ENCODE results near the gene TMPRSS3. TPM values are rescaled to one million over a fixed set of nuclear protein-coding genes. Genes with fewer than 3 reads are reported as not detected.

The TMPRSS3 gene
- total RNA-seq, 1 experiment from 2014 or later, result 0.45 TPM

DNA sequence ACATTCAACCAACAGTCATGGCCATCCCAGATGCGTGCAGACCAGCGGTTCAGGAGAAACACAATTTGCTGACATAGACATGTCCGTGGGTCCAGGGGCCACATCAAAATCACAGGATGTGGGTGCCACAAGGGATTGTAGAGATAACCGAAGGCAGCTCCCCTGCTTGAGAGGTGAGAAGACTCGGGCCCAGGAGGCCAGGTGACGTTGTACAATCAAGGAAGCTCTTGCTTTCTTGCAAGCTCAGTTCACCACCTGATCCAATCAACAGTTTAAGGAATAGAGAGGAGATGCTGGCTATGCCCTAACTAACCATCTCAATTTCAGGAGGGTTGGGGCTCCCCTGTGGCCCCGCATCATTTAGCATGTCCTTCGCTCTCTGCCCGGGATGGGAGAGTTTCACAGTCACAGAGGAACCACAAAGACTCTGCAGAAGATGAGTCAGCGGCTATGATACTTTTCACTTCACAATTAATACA lies 27.4 kb upstream of the TMPRSS3 start:
- DNase-seq (ENCODE audit: low read depth in 1 of 2, low spot score in 2 of 2), result no peak
- no peaks in the 10 kb centered on the region for H3K36me3 ChIP-seq
- H3K9me3 ChIP-seq (replicated peaks), result no peaks in the 10 kb centered on the region
- no peak overlapping the region for H3K4me3 ChIP-seq
- H3K4me1 ChIP-seq (replicated peaks), result no peaks in the 10 kb centered on the region
- no peaks in the 10 kb centered on the region for H3K27me3 ChIP-seq (replicated peaks)
- no peak overlapping the region for H3K27ac ChIP-seq

GRCh38 chr21:42421018-42421793 lies 25.4 kb upstream of the TMPRSS3 start:
- no peaks in the 10 kb centered on the region for H3K9me3 ChIP-seq (replicated peaks)
- DNase-seq (ENCODE audit: low read depth in 1 of 2, low spot score in 2 of 2), result no peak

DNA sequence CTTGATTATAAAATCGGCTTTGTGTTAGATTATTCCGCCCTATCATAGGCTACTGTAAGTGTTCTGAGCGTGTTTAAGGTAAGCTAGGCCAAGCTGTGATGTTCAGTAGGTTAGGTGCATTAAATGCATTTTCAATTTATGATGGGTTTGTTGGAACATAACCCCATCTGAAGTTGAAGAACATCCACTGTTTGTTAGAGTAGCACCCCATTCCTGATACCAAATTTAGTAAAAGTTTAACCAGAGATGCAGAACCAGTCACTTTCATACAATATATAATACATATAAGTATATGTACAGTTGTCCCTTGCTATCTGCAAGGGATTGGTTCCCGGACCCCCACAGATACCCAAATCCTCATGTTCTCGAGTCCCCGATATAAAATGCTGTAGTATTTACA lies 24.0 kb upstream of the TMPRSS3 start:
- Histone ChIP-seq H3K4me1 (replicated peaks) (peaks cover 9% of the 10 kb centered on the region), H3K9me3 (replicated peaks) (no peaks in the 10 kb centered on the region), H3K27ac (no peak overlapping the region), H3K4me3 (no peak overlapping the region), H3K27me3 (replicated peaks) (no peaks in the 10 kb centered on the region), H3K36me3 (no peaks in the 10 kb centered on the region)
- DNase-seq (ENCODE audit: low read depth in 1 of 2, low spot score in 2 of 2), result no peak

More at GRCh38 chr21:42421018-42421793, 25.4 kb upstream of the TMPRSS3 start:
- no peaks in the 10 kb centered on the region for H3K36me3 ChIP-seq
- no peaks in the 10 kb centered on the region for H3K27me3 ChIP-seq (replicated peaks)
- no peak overlapping the region for H3K4me3 ChIP-seq
- no peak overlapping the region for H3K27ac ChIP-seq
- no peaks in the 10 kb centered on the region for H3K4me1 ChIP-seq (replicated peaks)

GRCh38 chr21:42418886-42419285 lies 23.0 kb upstream of the TMPRSS3 start:
- Histone ChIP-seq H3K27me3 (replicated peaks) (no peaks in the 10 kb centered on the region), H3K9me3 (replicated peaks) (no peaks in the 10 kb centered on the region), H3K4me1 (replicated peaks) (peaks cover 12% of the 10 kb centered on the region), H3K36me3 (no peaks in the 10 kb centered on the region), H3K27ac (no peak overlapping the region), H3K4me3 (no peak overlapping the region)
- no peak for DNase-seq (ENCODE audit: low read depth in 1 of 2, low spot score in 2 of 2)

DNA sequence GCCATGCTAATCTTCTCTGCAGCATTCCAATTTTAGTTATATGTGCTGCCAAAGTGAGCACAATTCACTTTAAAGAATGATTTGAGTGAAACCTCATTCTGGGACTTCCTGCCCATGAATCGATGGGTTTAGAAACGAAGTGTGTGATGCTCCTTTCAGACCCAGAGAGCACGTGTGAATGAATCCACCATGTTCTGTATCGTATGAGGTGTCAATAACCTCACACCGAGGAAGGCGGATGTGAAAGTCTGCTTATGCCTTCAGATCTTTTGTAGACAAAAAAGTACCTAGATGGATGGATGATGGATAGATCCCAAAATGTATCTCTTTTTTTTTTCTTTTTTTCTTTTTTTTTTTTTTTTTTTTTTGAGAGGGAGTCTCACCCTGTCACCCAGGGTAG lies 21.7 kb upstream of the TMPRSS3 start:
- Histone ChIP-seq H3K4me3 (no peak overlapping the region), H3K27me3 (replicated peaks) (no peaks in the 10 kb centered on the region), H3K36me3 (no peaks in the 10 kb centered on the region), H3K4me1 (replicated peaks) (peaks cover 12% of the 10 kb centered on the region), H3K9me3 (replicated peaks) (no peaks in the 10 kb centered on the region), H3K27ac (no peak overlapping the region)
- no peak for DNase-seq (ENCODE audit: low read depth in 1 of 2, low spot score in 2 of 2)

DNA sequence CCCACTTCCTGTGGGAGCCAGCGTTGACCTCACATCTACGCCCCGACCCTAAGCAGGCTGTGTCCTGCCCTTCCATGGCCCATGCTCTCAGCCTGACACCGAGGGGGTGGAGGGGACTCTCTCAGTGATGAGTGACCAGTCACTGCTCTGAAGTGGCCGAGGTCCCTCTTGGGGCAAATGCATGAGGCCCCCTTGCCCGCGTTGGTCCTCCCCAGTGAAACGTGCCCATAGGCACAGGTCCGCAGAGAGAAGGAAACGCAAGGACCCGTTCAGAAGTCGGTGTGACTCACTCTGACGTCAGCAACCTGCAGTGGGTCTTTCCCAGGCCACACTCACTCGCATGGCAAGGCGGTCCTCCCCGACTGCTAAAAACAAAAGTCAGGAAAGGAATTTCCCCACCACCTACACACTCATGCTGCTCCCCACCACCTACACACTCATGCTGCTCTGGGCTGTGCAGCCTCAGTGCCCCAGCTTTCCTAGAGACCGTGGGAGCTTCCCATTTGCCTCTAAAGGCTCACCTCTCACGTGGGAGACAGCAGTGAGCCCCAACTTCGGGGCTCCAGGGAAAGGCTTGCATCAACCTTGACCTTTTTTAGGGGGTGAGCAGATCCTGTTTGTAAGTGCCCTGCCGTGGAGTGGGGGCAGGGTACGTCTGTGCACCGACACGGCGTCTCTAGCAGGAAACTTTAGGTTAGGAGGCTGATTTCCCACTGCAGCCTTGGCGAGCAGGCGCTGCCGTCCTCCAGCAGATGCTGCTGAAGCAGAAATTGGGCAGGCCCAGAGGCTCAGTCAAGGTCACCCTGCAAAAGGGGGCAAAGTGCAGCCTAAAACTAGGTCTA lies 19.3 kb upstream of the TMPRSS3 start:
- no peak overlapping the region for H3K4me3 ChIP-seq
- H3K4me1 ChIP-seq (replicated peaks), result peaks cover 20% of the 10 kb centered on the region
- no peaks in the 10 kb centered on the region for H3K27me3 ChIP-seq (replicated peaks)
- H3K27ac ChIP-seq, result no peak overlapping the region
- 0 out of 2 replicates have a peak, but pooled peaks cover 2% of the 10 kb centered on the region for H3K9me3 ChIP-seq (replicated peaks)
- H3K36me3 ChIP-seq, result no peaks in the 10 kb centered on the region
- DNase-seq (ENCODE audit: low read depth in 1 of 2, low spot score in 2 of 2), result peak; percentile 75 to 92

GRCh38 chr21:42414553-42414927 lies 18.7 kb upstream of the TMPRSS3 start:
- H3K27ac ChIP-seq, result no peak overlapping the region
- 0 out of 2 replicates have a peak, but pooled peaks cover 2% of the 10 kb centered on the region for H3K9me3 ChIP-seq (replicated peaks)
- DNase-seq (ENCODE audit: low read depth in 1 of 2, low spot score in 2 of 2), result no peak
- no peaks in the 10 kb centered on the region for H3K36me3 ChIP-seq
- peaks cover 20% of the 10 kb centered on the region for H3K4me1 ChIP-seq (replicated peaks)
- H3K4me3 ChIP-seq, result no peak overlapping the region
- no peaks in the 10 kb centered on the region for H3K27me3 ChIP-seq (replicated peaks)

DNA sequence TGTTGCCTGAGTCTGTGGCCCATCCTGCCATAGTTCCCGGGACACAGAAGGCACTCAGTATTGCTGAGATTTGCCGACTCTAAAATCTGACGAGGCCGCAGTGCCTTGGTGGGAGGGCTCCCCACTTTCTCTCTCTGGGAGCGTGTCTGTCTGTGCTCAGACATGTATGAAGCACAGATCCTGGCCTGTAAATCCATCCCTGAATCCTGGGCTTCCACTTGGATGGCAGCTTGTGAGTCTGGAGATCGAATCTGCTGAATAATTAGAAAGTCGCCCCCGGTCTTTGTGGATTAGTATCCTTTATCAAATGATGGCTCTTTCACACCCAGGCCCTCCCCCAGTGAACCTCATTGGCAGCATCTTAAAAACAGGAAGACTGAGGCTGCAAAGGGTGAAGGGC lies 18.2 kb upstream of the TMPRSS3 start:
- Histone ChIP-seq H3K4me3 (no peak overlapping the region), H3K36me3 (no peaks in the 10 kb centered on the region), H3K4me1 (replicated peaks) (peaks cover 20% of the 10 kb centered on the region), H3K27me3 (replicated peaks) (no peaks in the 10 kb centered on the region), H3K9me3 (replicated peaks) (0 out of 2 replicates have a peak, but pooled peaks cover 2% of the 10 kb centered on the region), H3K27ac (no peak overlapping the region)
- DNase-seq (ENCODE audit: low read depth in 1 of 2, low spot score in 2 of 2), result no peak

- no peak for DNase-seq (ENCODE audit: low read depth in 1 of 2, low spot score in 2 of 2)
- H3K9me3 ChIP-seq (replicated peaks), result 0 out of 2 replicates have a peak, but pooled peaks cover 2% of the 10 kb centered on the region
- H3K4me3 ChIP-seq, result no peak overlapping the region
- H3K4me1 ChIP-seq (replicated peaks), result peaks cover 20% of the 10 kb centered on the region
- no peaks in the 10 kb centered on the region for H3K27me3 ChIP-seq (replicated peaks)
- H3K36me3 ChIP-seq, result no peaks in the 10 kb centered on the region
- no peak overlapping the region for H3K27ac ChIP-seq
Measured at GRCh38 chr21:42413500-42413899, 17.6 kb upstream of the TMPRSS3 start.

DNA sequence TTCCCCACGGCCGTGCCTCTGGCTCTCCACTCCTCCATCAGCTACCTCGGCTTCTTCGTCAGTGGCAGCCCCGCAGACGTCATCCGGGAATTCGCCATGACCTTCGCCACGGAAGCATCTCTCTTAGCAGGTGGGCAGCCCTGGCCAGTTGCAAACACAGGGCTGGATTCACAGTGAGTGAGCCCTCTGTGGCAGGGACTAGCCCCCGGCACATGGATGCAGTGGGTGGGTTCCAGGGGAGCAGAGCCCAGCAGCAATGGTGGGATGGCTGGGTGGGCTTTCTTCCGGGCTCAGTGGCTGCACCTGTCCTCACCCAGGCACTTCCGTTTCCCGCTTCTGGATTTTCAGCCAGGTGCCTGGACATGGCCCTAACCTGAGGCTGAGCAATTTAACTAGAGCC lies 17.2 kb upstream of the TMPRSS3 start:
- Histone ChIP-seq H3K27me3 (replicated peaks) (no peaks in the 10 kb centered on the region), H3K27ac (no peak overlapping the region), H3K4me3 (no peak overlapping the region), H3K9me3 (replicated peaks) (0 out of 2 replicates have a peak, but pooled peaks cover 2% of the 10 kb centered on the region), H3K36me3 (no peaks in the 10 kb centered on the region), H3K4me1 (replicated peaks) (peaks cover 20% of the 10 kb centered on the region)
- DNase-seq (ENCODE audit: low read depth in 1 of 2, low spot score in 2 of 2), result no peak

- no peak for DNase-seq (ENCODE audit: low read depth in 1 of 2, low spot score in 2 of 2)
- Histone ChIP-seq H3K27me3 (replicated peaks) (no peaks in the 10 kb centered on the region), H3K27ac (no peak overlapping the region), H3K36me3 (no peaks in the 10 kb centered on the region), H3K9me3 (replicated peaks) (0 out of 2 replicates have a peak, but pooled peaks cover 2% of the 10 kb centered on the region), H3K4me1 (replicated peaks) (peaks cover 20% of the 10 kb centered on the region), H3K4me3 (no peak overlapping the region)
Measured at GRCh38 chr21:42412636-42412933, 16.7 kb upstream of the TMPRSS3 start.

GRCh38 chr21:42411891-42412635 lies 16.2 kb upstream of the TMPRSS3 start:
- no peaks in the 10 kb centered on the region for H3K36me3 ChIP-seq
- no peaks in the 10 kb centered on the region for H3K27me3 ChIP-seq (replicated peaks)
- peak in 1 of 2 experiments; percentile 5 for DNase-seq (ENCODE audit: low read depth in 1 of 2, low spot score in 2 of 2)
- H3K4me1 ChIP-seq (replicated peaks), result peaks cover 20% of the 10 kb centered on the region
- no peak overlapping the region for H3K27ac ChIP-seq
- 0 out of 2 replicates have a peak, but pooled peaks cover 2% of the 10 kb centered on the region for H3K9me3 ChIP-seq (replicated peaks)
- H3K4me3 ChIP-seq, result no peak overlapping the region

- Histone ChIP-seq H3K4me1 (replicated peaks) (peaks cover 20% of the 10 kb centered on the region), H3K4me3 (no peak overlapping the region), H3K27ac (no peak overlapping the region), H3K27me3 (replicated peaks) (no peaks in the 10 kb centered on the region), H3K9me3 (replicated peaks) (0 out of 2 replicates have a peak, but pooled peaks cover 2% of the 10 kb centered on the region), H3K36me3 (no peaks in the 10 kb centered on the region)
- no peak for DNase-seq (ENCODE audit: low read depth in 1 of 2, low spot score in 2 of 2)
Measured at GRCh38 chr21:42411197-42411869, 15.5 kb upstream of the TMPRSS3 start.

Measured in SJSA1 (cell line).